A549 (cell line): Measurements from ENCODE around the gene IPO5. TPM values are rescaled to one million over a fixed set of nuclear protein-coding genes. Genes with fewer than 3 reads are reported as not detected.

ENCODE experiments used
- ATAC-seq, 2 experiments: fragments of 200-7000 bp in 1 of 2; fragments of >200 bp in 1 of 2; cut with Nextera tagmentation in 1 of 2; cut with Tn5 transposase in 1 of 2; 3 replicates each; pipeline versions ENCODE4 v1.8.0 to v1.9.1; 2018 to 2020; ENCODE audit warnings: mild to moderate bottlenecking in 1 of 2, moderate library complexity in 1 of 2
- CTCF ChIA-PET: fragments of 300-600 bp; sonication (Branson Sonifier 250); formaldehyde crosslinking; extraction: SDS; loops from one replicate; lab custom pipeline; 2021; ENCODE audit warnings: antibody characterized with exemption, inconsistent platforms; lab: Yijun Ruan, JAX
- POLR2A ChIA-PET: fragments of 350-600 bp; formaldehyde crosslinking; extraction: SDS; loops from one replicate; lab custom pipeline; 2021; ENCODE audit warnings: antibody characterized with exemption, inconsistent platforms; lab: Yijun Ruan, JAX
- DNase-seq, 2 experiments: peaks; one replicate each; pipeline versions ENCODE4 v3.0.0 to v3.0.0-alpha.2; 2011 to 2016; ENCODE audit warnings: low read depth in 1 of 2, low spot score in 1 of 2
- FAIRE-seq: peaks from 2 replicates; lab custom pipeline; 2011; peaks lifted over from hg19 to GRCh38; lab: Jason Lieb, UNC
- H3K27ac ChIP-seq, 2 experiments: fragments of >200 bp; sonication (Bioruptor Twin); formaldehyde crosslinking; 3 replicates each; pipeline ENCODE4 v1.5.1; 2016 to 2017
- H3K4me1 ChIP-seq: fragments of >200 bp; sonication (Bioruptor Twin); formaldehyde crosslinking; 3 replicates; pipeline ENCODE4 v1.6.1; 2016
- H3K4me2 ChIP-seq: fragments of >200 bp; sonication (Bioruptor Twin); formaldehyde crosslinking; 3 replicates; pipeline ENCODE4 v1.6.1; 2016
- H3K4me3 ChIP-seq: fragments of >200 bp; sonication (Bioruptor Twin); formaldehyde crosslinking; 3 replicates; pipeline ENCODE4 v1.5.1; 2016
- H3K9me3 ChIP-seq: fragments of >200 bp; sonication (Bioruptor Twin); formaldehyde crosslinking; 3 replicates; pipeline ENCODE4 v1.6.1; 2016
- BHLHE40 ChIP-seq: IDR thresholded peaks from 2 replicates; pipeline ENCODE4 v1.6.1; 2012; ENCODE audit warnings: low read depth, low read length, inconsistent platforms
- CBX2 ChIP-seq: fragments of 200-600 bp; sonication (generic); IDR thresholded peaks from 2 replicates; pipeline ENCODE4 v1.6.1; 2016; ENCODE audit warnings: low read depth, mild to moderate bottlenecking, borderline replicate concordance
- CBX8 ChIP-seq: fragments of 200-600 bp; sonication (generic); IDR thresholded peaks from 2 replicates; pipeline ENCODE4 v1.6.1; 2016
- CEBPB ChIP-seq, 2 experiments: fragments of >200 bp in 1 of 2; sonication (Bioruptor Twin) in 1 of 2; formaldehyde crosslinking in 1 of 2; IDR thresholded peaks; 2 replicates each; pipeline ENCODE4 v1.6.1; 2012 to 2016
- EHF ChIP-seq: fragments of 250-450 bp; sonication (Bioruptor Pico); IDR thresholded peaks from 2 replicates; pipeline ENCODE4 v1.5.0; 2020; ENCODE audit warnings: mild to moderate bottlenecking
- EHMT2 ChIP-seq: fragments of 200-600 bp; sonication (generic); IDR thresholded peaks from 2 replicates; pipeline ENCODE4 v1.6.1; 2016; ENCODE audit warnings: antibody characterized with exemption, low read depth, mild to moderate bottlenecking, moderate library complexity
- FOSL2 ChIP-seq, 2 experiments: fragments of 450-650 bp in 1 of 2; fragments of >200 bp in 1 of 2; sonication (Bioruptor Twin) in 1 of 2; formaldehyde crosslinking; IDR thresholded peaks; 2 replicates each; pipeline versions ENCODE4 v1.5.0 to v1.6.1; 2016 to 2020; ENCODE audit warnings: mild to moderate bottlenecking in 1 of 2, moderate library complexity in 1 of 2
- FOXS1 ChIP-seq: fragments of 250-450 bp; sonication (Bioruptor Pico); IDR thresholded peaks from 2 replicates; pipeline ENCODE4 v1.5.0; 2020; ENCODE audit warnings: mild to moderate bottlenecking, moderate library complexity
- HDAC2 ChIP-seq: fragments of 200-600 bp; sonication (generic); IDR thresholded peaks from 2 replicates; pipeline ENCODE4 v1.6.1; 2016
- HEYL ChIP-seq: fragments of 250-450 bp; sonication (Bioruptor Pico); IDR thresholded peaks from 2 replicates; pipeline ENCODE4 v1.8.0; 2021; ENCODE audit warnings: mild to moderate bottlenecking, moderate library complexity
- JUNB ChIP-seq: fragments of >200 bp; sonication (Bioruptor Twin); formaldehyde crosslinking; IDR thresholded peaks from 2 replicates; pipeline ENCODE4 v1.6.1; 2016
- MYC ChIP-seq: IDR thresholded peaks from 2 replicates; pipeline ENCODE4 v1.6.1; 2012; ENCODE audit warnings: mild to moderate bottlenecking, inconsistent platforms, low read length, improper control_type of control experiment, borderline replicate concordance
- PHF8 ChIP-seq: fragments of 200-600 bp; sonication (generic); IDR thresholded peaks from 2 replicates; pipeline ENCODE4 v1.6.1; 2016; ENCODE audit warnings: low read depth, mild to moderate bottlenecking, antibody characterized with exemption, moderate library complexity, borderline replicate concordance
- POLR2AphosphoS2 ChIP-seq: conservative IDR thresholded peaks from 2 replicates; pipeline ENCODE4 v1.6.1; 2012; ENCODE audit warnings: low read length, improper control_type of control experiment, inconsistent platforms
- RAD21 ChIP-seq, 2 experiments: fragments of >200 bp in 1 of 2; sonication (Bioruptor Twin) in 1 of 2; formaldehyde crosslinking in 1 of 2; IDR thresholded peaks in 1 of 2; conservative IDR thresholded peaks in 1 of 2; 2 replicates in 1 of 2; 3 replicates in 1 of 2; pipeline ENCODE4 v1.6.1; 2012 to 2018; ENCODE audit warnings: inconsistent platforms in 1 of 2
- SMC3 ChIP-seq: fragments of >200 bp; sonication (Bioruptor Twin); formaldehyde crosslinking; IDR thresholded peaks from 3 replicates; pipeline ENCODE4 v1.6.1; 2018; ENCODE audit warnings: inconsistent platforms
- ZNF302 ChIP-seq: fragments of 250-450 bp; sonication (Bioruptor Pico); IDR thresholded peaks from 2 replicates; pipeline ENCODE4 v1.9.0; 2021; ENCODE audit warnings: inconsistent platforms, mild to moderate bottlenecking, moderate library complexity
- ZSCAN20 ChIP-seq: fragments of 250-450 bp; sonication (Bioruptor Pico); IDR thresholded peaks from 2 replicates; pipeline ENCODE4 v1.8.0; 2022; ENCODE audit warnings: mild to moderate bottlenecking, moderate library complexity
- WGBS: methylation state at CpG from one replicate; pipeline ENCODE4 v1.1.6; 2017; ENCODE audit errors: missing lambda C conversion rate; 5-methylcytosine and 5-hydroxymethylcytosine counted together
- polyA plus RNA-seq, 4 experiments: library from polyadenylated mRNA; depleted of rRNA in 3 of 4; stranded (reverse); fragments of >200 nt; fragmentation: RNase III in 1 of 4; extraction: RNeasy Plus Mini Kit Qiagen cat#74134 plus additional on column Dnase treatment in 1 of 4; gene quantifications; 2 replicates in 3 of 4; 3 replicates in 1 of 4; pipeline ENCODE4 v1.2.3, GENCODE V29; 2011 to 2017
- TF ChIP-seq, protein P1 (sequence below): IDR thresholded peaks from 2 replicates; pipeline ENCODE4 v1.6.1; 2012; ENCODE audit warnings: low read depth, borderline replicate concordance
- TF ChIP-seq, protein P2 (sequence below): fragments of 450-650 bp; IDR thresholded peaks from 2 replicates; pipeline ENCODE4 v1.6.1; 2014; ENCODE audit warnings: antibody characterized with exemption

IPO5 gene
- polyA plus RNA-seq, 2 of the 4 experiments (the other 2 are of a cell fraction): 98.4 to 166 TPM

DNA sequence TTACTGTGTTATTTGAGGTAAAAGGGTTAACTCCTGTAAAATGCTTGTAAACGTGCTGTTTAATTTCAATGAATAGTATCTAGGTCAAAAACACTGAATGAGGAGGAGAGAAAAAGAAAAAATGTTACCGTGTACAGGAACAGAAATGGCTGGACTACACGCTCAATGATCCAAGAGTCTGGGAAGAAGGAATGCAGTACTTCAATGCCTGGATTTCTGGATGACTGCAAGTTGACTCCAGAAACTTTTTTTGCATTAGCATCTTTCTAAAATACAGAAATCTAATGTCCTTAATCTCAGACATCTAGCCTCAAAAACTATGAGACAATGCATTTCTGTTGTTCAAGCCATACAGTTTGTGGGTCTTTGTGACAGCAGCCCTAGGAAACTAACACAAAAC, 17.4 kb upstream of the IPO5 start:
- H3K4me2 ChIP-seq: no peak overlapping the region
- no peak overlapping the region for H3K4me3 ChIP-seq
- no peaks in the 10 kb centered on the region for H3K9me3 ChIP-seq
- TF ChIP-seq HDAC2 (no peak), POLR2AphosphoS2 (no peak), CBX2 (no peak)
- TF ChIP-seq, protein P1, sequence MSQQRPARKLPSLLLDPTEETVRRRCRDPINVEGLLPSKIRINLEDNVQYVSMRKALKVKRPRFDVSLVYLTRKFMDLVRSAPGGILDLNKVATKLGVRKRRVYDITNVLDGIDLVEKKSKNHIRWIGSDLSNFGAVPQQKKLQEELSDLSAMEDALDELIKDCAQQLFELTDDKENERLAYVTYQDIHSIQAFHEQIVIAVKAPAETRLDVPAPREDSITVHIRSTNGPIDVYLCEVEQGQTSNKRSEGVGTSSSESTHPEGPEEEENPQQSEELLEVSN: no peak
- H3K27ac ChIP-seq: no peak overlapping the region
- POLR2A ChIA-PET: no interaction called here
- no peak for ATAC-seq
- CTCF ChIA-PET: no interaction called here
- no peaks in the 10 kb centered on the region for H3K4me1 ChIP-seq
- DNase-seq: no peak
- FAIRE-seq: no peak
- WGBS: 59% methylated on average over 3 of the region's 3 CpGs

- CTCF ChIA-PET: no interaction called here
- Histone ChIP-seq H3K4me3 (no peak overlapping the region), H3K4me1 (peaks cover under 1% of the 10 kb centered on the region; the same call in 1 of the 3 replicates), H3K4me2 (no peak overlapping the region), H3K27ac (no peak overlapping the region), H3K9me3 (no peaks in the 10 kb centered on the region)
- TF ChIP-seq JUNB (no peak), ZSCAN20 (CRISPR knock-in tag) (no peak), SMC3 (no peak), EHMT2 (no peak), FOXS1 (no peak), EHF (no peak), CEBPB (IDR thresholded peaks at IDR 0.05) (no peak), HEYL (no peak), BHLHE40 (no peak), CBX8 (no peak), ZNF302 (no peak), PHF8 (no peak), RAD21 (conservative IDR thresholded peaks at IDR 0.05 in 1 of 2, IDR thresholded peaks at IDR 0.05 in 1 of 2) (no peak)
- TF ChIP-seq, protein P2, sequence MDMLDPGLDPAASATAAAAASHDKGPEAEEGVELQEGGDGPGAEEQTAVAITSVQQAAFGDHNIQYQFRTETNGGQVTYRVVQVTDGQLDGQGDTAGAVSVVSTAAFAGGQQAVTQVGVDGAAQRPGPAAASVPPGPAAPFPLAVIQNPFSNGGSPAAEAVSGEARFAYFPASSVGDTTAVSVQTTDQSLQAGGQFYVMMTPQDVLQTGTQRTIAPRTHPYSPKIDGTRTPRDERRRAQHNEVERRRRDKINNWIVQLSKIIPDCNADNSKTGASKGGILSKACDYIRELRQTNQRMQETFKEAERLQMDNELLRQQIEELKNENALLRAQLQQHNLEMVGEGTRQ: no peak
- no peak for ATAC-seq
- WGBS: 44% methylated on average over 6 of the region's 6 CpGs
- POLR2A ChIA-PET: no interaction called here
- FAIRE-seq: no peak
- DNase-seq: no peak
Observed at GRCh38 chr13:97938706-97939475, 14.6 kb upstream of the IPO5 start.

DNA sequence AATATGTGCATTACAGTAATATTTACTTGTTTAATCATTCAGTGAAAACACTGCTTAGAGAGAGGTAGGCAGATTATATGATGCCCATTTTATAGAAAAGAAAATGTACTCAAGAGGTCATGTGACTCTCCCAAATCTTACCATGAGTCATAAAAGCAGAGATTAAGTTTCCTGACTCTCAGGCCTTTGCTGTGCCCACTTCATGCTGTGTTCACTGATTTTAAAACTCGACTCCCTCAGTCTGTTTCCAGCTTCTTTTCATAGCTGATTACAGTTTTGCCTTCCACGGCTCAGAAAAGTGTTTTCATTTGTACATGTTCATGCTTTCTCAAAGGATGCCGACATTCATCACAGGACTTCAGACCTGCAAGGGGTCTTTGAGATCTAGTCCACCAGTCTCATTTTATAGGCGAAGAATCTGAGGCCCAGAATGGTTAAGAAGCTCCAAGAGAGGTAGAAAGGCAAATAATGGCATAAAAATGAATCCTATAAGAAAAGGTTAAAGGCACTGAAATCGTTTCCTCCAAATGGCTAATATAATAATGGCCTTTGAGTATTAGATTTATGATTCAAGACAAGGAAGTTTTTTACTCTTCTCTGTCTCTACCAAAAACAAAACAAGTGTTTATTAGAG, 9.0 kb upstream of the IPO5 start:
- TF ChIP-seq FOSL2 (IDR thresholded peaks at IDR 0.05) (no peak), FOSL2 (CRISPR knock-in tag; IDR thresholded peaks at IDR 0.05) (peak; percentile 22; the same call in 1 of the 2 replicates), MYC (no peak)
- TF ChIP-seq, protein P2: 0 out of 2 replicates have a peak, but pooled peaks have one; percentile 25

More for the DNA sequence above, 9.0 kb upstream of the IPO5 start:
- DNase-seq (no peak), ATAC-seq (no peak), FAIRE-seq (no peak)
- Histone ChIP-seq H3K27ac (peak overlapping the region; percentile 31 to 71; a peak in 4 of 6 replicates), H3K4me1 (peaks cover 33% of the 10 kb centered on the region), H3K4me3 (no peak overlapping the region), H3K4me2 (peak overlapping the region; percentile 32; the same call in 2 of the 3 replicates), H3K9me3 (0 out of 3 replicates have a peak, but pooled peaks cover 4% of the 10 kb centered on the region)
- WGBS: 52% methylated on average over 5 of the region's 5 CpGs
- ChIA-PET POLR2A (no interaction called here), CTCF (no interaction called here)
